NCI-H82 treated with DMSO at 0.1 percent for 48 hours (cell line): ENCODE results near the gene CERS2.
"Not testable (repeated sequence)": the region's sequence is repeated elsewhere in the genome, so short reads cannot be mapped to it uniquely, and the experiment has no call there.

Source experiments
- DNase-seq: peaks from one replicate; lab custom pipeline; 2025; ENCODE audit not compliant: unreplicated experiment; lab: John Stamatoyannopoulos, UW

CERS2 gene

DNA sequence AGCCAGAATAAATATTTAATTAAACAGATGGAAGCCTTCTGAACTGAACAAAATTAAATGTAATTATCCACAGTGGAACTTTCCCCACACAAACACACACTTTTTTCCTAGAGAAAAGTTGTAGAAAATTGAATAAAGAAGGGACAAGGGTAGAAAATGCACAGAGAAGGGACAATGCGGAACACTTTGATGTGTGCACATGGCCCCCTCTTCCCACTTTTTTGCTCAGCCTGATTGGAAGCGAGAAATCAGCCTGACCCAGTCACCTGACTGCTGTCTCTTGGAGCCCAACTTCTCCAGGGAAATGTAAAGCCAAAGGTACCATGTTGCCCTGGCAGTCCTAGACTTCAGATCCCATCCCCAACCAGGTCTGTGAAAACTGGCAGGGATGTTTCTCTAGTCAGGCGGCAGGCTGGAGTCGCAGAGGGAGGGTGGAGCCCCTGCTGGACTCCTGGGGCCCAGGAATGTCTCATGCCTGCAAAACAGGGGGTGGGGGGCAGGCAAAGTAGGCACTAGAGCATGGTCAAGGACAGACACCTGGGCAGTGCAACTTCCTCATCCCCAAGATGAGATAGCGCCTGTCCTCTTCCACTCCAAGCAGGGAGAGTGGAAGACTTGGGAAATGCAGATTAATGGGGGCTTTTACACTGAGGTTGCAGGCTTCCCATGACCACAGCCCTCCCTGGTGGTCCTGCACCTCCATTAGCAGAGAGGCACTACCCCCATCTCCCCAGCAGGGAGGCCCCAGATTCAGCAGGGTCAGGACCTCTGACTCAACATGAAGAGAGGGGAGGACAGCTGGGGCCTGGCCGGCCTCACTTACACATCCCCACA, 2.8 kb downstream of the CERS2 start:
- DNase-seq, result no peak

DNA sequence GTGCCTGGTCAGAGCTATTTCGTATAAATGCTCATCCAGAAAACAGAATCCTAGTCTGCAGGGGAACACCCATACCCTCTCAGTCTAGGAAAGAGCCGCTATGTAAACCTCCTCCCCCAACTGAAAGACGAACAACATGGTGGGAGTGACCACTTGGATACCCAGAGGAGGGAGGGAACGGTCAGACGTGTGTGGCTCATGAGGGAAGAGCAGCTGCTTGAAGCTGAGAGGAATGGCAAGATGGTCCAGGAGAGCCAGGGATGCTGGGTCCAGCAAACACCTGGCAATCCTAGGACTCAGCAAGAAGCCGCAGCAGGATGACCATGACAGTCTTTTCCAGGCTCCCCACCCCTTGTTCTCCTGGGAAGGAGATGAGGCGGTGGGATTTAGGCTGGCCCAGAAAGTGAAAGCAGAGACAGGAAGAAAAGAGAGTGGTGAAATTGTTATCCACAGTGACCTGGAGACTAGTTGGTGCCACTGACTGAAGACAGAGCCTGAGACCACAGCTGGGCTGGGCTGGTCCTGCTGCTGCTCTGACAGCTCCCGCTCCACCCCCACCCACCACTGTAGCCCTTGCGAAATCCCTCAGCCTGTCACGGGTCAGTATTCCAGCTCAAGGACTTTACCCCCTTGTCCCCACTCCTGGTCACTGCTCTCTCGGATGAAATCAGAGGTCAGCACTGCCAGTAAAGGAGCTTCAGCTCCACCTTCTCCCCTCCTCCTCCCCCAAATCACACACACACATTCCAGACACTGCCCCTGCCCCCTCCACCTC, 3.6 kb downstream of the CERS2 start:
- no peak for DNase-seq

DNA sequence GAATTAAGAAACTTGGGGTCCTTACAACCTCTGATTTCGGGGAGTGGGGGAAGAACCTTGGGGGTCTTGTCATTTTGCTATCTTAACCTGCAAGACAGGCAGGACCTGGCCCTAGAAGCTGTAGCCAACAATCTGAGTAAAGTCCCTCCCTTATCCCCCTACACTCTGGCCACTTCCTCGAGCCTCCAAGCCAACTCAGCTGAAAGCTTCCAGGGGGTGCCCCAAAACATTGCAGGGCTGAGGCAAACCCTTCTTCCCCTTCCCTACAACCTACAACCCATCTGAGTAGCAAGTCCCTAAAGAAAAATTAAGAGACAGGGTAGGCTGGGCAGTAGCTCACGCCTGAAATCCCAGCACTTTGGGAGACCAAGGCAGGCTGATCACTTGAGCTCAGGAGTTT, 5.0 kb downstream of the CERS2 start:
- DNase-seq, result no peak

DNA sequence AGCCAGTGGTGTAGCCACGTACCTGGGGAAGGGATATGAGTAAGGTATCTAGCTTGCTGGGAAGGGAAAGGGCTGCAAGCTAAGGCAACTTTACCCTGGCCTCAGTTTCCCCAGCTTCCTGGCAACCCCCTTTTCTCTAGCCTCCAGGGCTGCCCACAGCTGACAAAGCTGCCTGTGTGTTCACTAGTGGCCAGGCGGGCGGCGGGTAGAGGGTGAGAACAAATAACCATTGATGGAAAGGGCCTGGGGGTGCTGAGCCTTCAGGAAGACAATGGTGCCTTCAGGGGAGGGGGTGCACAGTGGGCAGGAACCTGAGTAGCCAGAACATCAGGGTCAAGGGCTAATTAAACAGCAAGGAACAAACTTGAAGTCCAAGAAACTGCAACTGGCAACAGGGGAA, 6.1 kb downstream of the CERS2 start:
- no peak for DNase-seq

DNA sequence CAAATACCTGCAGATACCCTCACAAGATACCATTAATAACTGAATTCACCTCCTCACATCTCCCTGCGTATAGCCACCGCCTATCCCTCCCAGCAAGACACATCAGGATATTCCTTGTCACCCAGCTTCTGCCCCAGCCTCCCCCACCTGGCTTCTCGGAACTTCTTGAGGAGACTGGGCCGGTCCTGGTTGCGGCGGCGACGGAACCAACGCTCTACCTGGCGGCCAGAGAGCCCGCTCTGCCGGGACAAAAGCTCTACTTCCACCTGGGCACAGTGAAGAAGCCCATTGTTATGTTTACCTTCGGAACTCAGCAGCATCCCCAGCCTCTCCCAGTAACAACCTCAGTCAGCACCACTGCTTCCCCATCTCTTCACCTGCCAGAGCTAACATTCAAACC, 6.7 kb downstream of the CERS2 start:
- DNase-seq, result no peak

DNA sequence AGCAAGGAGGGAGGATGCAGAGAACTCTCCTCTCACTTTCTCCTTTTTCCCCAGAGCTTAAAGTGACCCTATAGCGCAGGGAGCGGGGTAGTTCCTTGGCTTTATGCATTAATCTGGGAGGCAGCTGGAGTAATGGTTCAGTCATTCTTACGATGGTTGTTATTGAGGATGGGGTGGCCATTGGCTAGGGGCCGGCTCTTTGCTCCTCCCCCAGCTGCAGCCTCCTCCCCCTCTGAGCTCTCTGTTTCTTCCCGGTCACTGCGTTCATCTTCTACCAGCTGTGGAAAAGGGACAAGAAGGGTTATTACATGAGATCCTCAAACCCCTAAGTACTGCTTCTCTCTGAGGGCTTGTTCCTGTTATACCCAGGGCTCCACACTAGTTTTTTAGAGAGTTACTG, 8.6 kb downstream of the CERS2 start:
- no peak for DNase-seq

DNA sequence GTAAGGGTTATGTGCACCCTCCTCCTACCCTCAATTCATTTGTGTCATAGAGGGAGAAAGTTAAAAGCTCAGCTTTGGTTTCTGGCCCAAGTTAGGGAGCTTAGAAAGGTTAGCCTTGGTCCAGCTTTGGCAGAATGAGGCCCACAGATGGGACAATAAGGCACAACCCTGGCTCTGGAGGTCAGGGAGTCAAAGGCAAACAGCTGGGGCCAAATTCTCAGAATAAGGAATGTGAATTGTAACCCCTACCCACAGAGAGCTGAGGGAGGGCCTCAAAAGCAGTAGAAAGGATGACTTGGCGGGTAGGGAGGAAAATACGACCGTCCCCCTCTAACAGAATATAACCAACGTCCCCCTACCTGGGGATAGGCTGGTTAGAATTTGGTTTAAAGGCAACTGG, 9.0 kb downstream of the CERS2 start:
- no peak for DNase-seq

DNA sequence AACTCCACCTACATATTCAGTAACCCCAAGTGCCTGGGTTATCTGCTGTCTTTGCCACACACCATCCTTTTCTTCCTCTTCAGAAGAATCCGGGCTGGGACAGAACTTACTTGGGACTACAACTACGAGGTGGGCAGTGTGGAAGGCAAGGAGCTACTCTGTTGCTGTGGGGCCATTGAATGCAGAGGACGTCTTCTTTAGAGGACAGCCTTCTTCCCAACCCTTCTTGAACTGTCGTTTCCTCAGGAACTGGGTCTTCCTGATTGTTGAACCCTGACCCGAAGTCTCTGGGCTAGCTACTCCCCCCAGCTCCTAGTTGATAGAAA, 10.5 kb downstream of the CERS2 start:
- DNase-seq, result no peak

DNA sequence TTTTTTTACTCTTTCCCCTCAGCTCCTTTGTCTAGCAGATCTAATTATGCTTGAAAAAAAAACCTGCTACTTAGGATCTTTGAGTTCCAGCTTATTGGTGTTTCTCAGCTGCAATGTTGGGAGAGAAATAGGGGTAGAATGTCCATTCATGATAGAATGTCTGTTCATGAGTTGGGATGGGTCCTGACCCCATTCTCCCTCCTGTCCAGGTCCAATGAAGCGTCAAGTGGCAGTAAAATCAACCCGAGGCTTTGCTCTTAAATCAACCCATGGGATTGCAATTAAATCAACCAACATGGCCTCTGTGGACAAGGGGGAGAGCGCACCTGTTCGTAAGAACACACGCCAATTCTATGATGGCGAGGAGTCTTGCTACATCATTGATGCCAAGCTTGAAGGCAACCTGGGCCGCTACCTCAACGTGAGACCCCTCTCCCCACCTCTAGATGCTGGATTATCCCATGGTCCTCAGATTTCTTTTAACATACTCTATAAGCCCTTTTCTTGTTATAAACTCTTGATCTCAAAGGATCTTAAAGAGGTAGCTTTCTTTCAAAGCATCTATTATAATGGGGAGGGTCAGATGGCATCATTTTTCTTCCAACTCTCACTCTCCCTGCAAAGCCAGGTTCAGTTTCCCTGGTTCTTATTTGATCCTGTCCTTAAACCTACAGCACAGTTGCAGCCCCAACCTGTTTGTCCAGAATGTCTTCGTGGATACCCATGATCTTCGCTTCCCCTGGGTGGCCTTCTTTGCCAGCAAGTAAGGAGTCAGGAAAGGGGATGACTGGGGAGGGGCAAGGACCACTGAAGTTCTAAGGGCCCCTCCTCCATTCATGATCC, 11.1 kb downstream of the CERS2 start:
- DNase-seq, result no peak

DNA sequence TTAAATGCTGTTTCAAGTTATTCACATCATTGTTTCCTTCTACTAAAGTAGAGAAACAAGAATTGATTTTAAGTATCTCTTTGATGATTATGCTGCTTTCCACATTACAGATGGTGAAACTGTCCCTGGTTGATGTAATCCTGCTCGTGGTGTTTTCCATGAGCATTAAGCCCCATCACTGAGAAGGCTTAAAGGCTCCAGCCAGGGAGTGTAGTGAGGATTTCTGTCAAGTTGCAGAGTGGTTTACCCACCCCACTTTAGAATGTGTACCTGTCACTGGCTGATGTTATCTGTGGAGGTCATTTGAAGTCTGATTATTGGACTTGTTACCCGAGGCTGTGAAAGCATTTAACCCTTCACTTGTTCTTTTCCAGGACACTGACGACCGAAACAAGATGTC, 12.9 kb downstream of the CERS2 start:
- DNase-seq, result peak; percentile 24

DNA sequence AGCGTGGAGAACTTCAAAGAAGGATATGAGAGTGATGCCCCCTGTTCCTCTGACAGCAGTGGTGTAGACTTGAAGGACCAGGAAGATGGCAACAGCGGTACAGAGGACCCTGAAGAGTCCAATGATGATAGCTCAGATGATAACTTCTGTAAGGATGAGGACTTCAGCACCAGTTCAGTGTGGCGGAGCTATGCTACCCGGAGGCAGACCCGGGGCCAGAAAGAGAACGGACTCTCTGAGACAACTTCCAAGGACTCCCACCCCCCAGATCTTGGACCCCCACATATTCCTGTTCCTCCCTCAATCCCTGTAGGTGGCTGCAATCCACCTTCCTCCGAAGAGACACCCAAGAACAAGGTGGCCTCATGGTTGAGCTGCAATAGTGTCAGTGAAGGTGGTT, 14.0 kb downstream of the CERS2 start:
- no peak for DNase-seq

DNA sequence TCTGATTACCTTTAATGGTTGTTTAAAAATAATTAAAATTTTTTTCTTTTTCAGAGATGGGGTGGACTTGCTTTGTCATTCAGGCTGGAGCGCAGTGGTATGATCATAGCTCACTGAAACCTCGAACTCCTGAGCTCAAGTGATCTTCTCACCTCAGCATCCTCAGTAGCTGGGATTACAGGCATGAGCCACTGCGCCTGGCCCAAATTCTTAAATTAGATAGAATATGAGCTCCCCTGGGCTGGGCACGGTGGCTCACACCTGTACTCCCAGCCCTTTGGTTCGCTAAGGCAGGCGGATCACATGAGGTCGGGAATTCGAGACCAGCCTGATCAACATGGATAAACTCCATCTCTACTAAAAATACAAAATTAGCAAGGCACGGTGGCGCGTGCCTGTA, 17.0 kb downstream of the CERS2 start:
- DNase-seq, result no peak

DNA sequence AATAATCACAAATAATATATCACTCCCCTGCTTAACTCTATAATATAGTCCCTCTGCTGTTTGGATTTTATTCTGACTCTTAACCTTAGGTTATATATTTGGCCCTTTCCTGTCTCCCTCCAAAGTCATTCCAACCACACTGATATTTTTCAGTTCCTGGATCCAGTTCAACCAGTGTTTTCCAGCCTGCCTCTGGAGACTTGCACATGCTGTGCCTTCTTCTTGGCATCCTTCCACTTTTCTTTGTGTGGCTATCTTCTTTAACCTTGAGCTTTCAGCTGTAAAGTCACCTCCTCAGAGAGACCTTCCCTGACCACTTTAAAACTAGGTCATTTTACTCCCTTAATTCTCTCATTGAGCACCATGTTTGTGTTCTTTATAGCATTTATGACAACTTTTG, 19.4 kb downstream of the CERS2 start:
- DNase-seq, result no peak

DNA sequence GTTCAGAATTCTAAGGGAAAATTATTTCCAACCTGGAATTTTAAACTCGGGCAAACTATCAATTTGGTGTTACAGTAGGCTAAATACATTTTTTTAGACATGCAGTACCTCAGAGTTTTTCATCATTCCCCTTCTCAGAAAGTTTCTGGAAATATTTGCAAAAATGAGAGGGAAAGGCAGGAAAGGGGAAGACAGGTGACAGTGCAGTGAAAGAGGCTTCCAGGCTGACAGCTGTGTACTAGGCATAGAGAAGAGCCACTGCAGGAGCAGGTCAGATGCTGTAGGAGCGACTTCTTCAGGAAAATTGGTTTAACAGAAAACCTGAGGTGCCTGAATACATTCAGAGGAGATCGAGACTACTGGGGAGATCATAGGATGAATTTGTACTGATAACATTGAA, 19.9 kb downstream of the CERS2 start:
- DNase-seq, result no peak

DNA sequence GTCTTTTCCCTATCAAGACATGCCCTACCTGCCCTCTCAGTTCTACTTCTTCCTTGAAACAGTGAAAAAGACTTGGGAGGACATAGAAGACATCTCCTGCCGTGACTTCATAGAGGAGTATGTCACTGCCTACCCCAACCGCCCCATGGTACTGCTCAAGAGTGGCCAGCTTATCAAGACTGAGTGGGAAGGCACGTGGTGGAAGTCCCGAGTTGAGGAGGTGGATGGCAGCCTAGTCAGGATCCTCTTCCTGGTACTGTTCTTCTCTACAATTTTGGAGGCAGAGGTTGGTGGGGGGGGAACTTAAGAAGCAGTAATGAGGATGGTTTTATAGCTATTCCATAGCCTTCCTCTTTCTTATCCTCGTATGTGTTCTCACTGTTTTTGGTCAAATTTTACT, 29.8 kb downstream of the CERS2 start:
- no peak for DNase-seq

DNA sequence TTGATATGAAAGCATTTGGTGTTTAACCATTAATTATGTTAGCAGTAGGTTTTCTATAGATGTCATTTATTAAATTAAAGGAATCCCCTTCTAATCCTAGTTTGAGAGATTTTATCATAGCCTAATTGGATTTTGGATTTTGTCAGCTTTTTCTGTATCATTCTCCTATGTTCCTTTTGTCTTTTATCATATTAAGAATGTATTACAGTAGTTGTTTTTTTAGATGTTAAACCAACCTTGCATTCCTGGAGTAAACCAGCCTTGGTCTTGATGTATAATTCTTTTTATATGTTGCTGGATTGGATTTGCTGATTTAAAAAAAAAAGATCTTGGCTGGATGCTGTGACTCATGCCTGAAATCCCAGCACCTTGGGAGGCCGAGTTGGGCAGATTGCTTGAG, 42.9 kb downstream of the CERS2 start:
- no peak for DNase-seq

DNA sequence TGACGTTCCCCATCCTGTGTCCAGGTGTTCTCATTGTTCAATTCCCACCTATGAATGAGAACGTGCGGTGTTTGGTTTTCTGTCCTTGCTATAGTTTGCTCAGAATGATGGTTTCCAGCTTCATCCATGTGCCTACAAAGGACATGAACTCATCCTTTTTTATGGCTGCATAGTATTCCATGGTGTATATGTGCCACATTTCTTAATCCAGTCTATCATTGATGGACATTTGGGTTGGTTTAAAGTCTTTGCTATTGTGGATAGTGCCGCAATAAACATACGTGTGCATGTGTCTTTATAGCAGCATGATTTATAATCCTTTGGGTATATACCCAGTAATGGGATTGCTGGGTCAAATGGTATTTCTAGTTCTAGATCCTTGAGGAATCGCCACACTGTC, 45.9 kb downstream of the CERS2 start:
- DNase-seq, result not testable (repeated sequence)

DNA sequence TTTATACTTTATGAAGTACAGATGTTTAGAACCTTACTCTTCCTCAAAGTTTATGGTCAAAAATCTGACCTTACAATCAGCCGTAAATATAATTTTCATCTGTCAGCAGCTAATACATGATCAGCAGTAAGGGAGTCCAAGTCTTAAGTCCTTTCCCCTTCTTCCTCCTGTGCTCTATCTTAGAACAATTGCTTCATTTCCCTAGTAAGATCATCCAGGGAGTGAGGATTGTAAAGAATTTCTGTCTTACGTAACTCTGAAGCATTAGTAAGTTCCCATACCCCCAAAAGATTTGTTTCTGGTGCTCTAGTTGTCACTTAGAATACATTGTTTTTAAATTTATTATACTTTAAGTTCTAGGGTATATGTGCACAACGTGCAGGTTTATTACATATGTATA, 46.3 kb downstream of the CERS2 start:
- DNase-seq, result no peak

DNA sequence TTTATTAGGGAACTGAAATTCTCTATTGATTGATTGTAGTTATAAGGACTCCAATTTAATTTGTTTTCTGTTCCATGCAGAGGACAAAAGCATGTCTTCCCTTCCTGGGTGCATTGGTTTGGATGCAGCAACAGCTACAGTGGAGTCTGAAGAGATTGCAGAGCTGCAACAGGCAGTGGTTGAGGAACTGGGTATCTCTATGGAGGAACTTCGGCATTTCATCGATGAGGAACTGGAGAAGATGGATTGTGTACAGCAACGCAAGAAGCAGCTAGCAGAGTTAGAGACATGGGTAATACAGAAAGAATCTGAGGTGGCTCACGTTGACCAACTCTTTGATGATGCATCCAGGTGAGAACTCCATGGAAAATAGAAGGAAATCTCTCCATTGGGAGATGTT, 47.0 kb downstream of the CERS2 start:
- no peak for DNase-seq

DNA sequence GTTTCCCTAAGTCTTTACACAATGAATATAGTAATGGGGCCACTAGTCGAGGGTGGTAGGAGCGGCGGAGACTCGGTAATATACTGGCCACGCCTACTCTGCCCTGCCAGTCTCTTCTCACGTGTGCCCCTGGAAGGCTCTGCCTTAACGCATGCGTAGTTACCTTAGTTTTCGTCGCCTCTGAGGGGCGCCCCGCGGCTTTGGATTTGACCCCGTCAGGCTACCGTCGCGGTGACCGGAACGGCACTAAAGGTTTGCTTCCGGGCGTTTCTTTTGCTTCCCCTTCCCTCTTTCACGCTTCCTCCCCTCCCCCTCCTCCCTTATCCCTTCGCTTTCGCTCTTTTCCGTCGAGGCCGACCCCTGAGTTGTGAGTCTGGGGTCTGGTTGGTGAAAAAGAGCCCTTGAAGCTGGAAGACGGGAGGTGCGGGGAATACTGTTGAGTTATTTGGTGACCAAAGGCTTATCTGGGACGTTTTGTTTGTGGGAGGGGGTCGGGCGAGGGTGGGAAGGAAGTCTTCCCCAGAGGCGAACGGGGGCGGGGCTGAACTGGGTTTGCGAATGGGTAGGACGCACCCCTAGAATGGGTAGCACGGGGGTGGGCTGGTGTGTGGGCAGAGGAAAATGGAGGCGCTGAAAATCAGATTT, 48.4 kb downstream of the CERS2 start, which contains the start of gene SETDB1:
Gene SETDB1, plus strand, starts transcription at position 267 of the 645 bp plus-strand sequence. CDS start 1,352 bp downstream, outside the sequence.
- peak; percentile 99 for DNase-seq

DNA sequence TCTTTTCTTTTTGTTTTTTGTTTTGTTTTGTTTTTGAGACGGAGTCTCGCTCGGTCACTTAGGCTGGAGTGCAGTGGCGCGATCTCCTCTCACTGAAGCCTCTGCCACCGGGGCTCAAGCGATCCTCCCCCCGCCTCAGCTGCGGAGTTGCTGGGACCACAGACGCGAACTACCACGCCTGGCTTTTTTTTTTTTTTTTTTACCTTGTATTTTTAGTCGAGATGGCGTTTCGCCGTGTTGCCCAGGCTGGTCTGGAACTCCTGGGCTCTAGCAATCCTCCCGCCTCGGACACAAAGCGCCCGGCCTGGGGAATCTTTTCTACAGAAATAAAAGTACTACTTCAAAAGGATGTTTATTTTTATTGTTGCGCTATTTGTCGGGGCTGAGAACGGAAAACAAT, 49.6 kb downstream of the CERS2 start:
- DNase-seq, result no peak
